ENCODE measurements around the gene MAP3K20.
"Not testable (repeated sequence)": the region's sequence is repeated elsewhere in the genome, so short reads cannot be mapped to it uniquely, and the experiment has no call there.

Gene MAP3K20

GRCh38 chr2:173164396-173164795, 88.8 kb downstream of the MAP3K20 start:
- no peak for FAIRE-seq

GRCh38 chr2:173165443-173166238, 90.0 kb downstream of the MAP3K20 start:
- FAIRE-seq = no peak

- no peak for FAIRE-seq
These were observed 95.7 kb downstream of the MAP3K20 start for GRCh38 chr2:173171321-173171720.

- no peak for FAIRE-seq
These were observed 96.4 kb downstream of the MAP3K20 start for GRCh38 chr2:173171924-173172643.

GRCh38 chr2:173174339-173174738, 98.7 kb downstream of the MAP3K20 start:
- not testable (repeated sequence) for FAIRE-seq

GRCh38 chr2:173175222-173175621, 99.6 kb downstream of the MAP3K20 start:
- FAIRE-seq = no peak

- no peak for FAIRE-seq
These were observed 106.3 kb downstream of the MAP3K20 start for GRCh38 chr2:173181982-173182381.

- FAIRE-seq = no peak
These were observed 108.7 kb downstream of the MAP3K20 start for GRCh38 chr2:173184031-173185004.

- FAIRE-seq = no peak
These were observed 109.8 kb downstream of the MAP3K20 start for GRCh38 chr2:173185437-173185836.

- no peak for FAIRE-seq
These were observed 112.5 kb downstream of the MAP3K20 start for GRCh38 chr2:173187941-173188788.

- no peak for FAIRE-seq
These were observed 116.0 kb downstream of the MAP3K20 start for GRCh38 chr2:173191601-173192000.

- FAIRE-seq = no peak
These were observed 116.4 kb downstream of the MAP3K20 start for GRCh38 chr2:173192071-173192470.

GRCh38 chr2:173193925-173194324, 118.3 kb downstream of the MAP3K20 start:
- no peak for FAIRE-seq

GRCh38 chr2:173195100-173195499, 119.5 kb downstream of the MAP3K20 start:
- FAIRE-seq = no peak

- no peak for FAIRE-seq
These were observed 120.4 kb downstream of the MAP3K20 start for GRCh38 chr2:173196080-173196479.

GRCh38 chr2:173196638-173197037, 121.0 kb downstream of the MAP3K20 start:
- no peak for FAIRE-seq

- FAIRE-seq = no peak
These were observed 122.7 kb downstream of the MAP3K20 start for GRCh38 chr2:173198327-173198726.

GRCh38 chr2:173199294-173199693, 123.6 kb downstream of the MAP3K20 start:
- no peak for FAIRE-seq

GRCh38 chr2:173202570-173202969, 126.9 kb downstream of the MAP3K20 start:
- FAIRE-seq = no peak

- FAIRE-seq = no peak
These were observed 128.7 kb downstream of the MAP3K20 start for GRCh38 chr2:173204316-173204715.

GRCh38 chr2:173205375-173205774, 129.7 kb downstream of the MAP3K20 start:
- no peak for FAIRE-seq

- not testable (repeated sequence) for FAIRE-seq
These were observed 131.5 kb downstream of the MAP3K20 start for GRCh38 chr2:173207124-173207523.

Measured in colon (tissue), 2 donors.